GM10266 (cell line): Measurements from ENCODE around the gene FXYD3.
"Not testable (repeated sequence)": the region's sequence is repeated elsewhere in the genome, so short reads cannot be mapped to it uniquely, and the experiment has no call there.

Source experiments
- DNase-seq: peaks from one replicate; pipeline ENCODE4 v3.0.0; 2012; ENCODE audit errors: extremely low spot score
- CTCF ChIP-seq: IDR thresholded peaks from 2 replicates; pipeline ENCODE4 v1.5.1; 2012; ENCODE audit warnings: mild to moderate bottlenecking, low read depth; ENCODE audit not compliant: control insufficient read depth, insufficient read depth; ENCODE audit errors: missing control alignments

Gene FXYD3

GRCh38 chr19:35144600-35145436 is 29.2 kb downstream of the FXYD3 start:
- TF ChIP-seq CTCF: no peak
- no peak for DNase-seq

DNA sequence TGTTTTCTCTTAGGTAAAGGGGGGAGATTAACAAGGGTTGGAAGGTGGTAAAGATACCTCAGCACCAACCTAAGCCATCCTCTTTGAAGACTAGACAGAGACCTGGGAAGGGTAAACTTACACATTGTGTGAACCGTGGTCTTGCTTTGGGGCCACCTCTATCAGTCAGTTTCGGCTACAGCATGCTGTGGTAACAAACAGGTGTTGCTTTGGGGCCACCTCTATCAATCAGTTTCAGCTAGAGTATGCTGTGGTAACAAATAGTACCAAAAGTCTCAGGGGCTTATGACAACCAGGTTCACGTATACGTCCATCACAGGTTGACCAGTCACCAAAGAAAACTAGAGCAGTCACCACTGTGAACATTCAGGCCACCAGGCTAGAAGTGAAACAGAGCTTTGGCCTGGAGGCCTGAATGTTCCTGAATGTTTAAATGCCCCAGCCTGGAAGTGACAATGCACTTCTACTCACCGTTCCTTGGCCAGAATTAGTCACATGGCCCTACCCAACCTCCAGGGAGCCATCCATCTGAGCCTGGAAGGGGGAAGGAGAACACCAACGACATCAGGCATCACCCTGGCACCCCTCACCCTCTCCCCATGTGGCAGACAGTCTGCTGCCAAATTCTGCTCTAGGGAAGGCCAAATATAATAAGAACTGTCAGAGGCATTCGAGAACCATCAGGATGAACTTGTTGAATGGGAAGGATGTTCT is 31.3 kb downstream of the FXYD3 start:
- no peak for DNase-seq
- no peak for TF ChIP-seq CTCF

DNA sequence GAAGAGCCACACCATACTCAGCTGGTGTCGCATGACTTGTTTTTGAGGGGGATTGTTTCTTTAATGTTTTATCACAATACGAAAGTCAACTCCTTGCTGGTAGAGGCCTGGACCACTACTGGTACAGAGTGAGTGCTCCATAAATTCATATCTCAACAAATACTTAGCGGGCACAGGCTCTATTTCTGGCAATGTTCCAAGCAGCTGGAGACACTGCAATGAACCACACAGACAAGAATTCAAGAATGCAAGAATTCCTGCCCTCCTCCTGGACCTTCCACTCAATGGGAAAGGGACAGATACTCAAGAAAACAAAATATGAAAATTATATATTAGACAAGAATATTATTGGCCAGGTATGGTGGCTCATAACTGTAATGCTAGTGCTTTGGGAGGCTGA is 33.8 kb downstream of the FXYD3 start:
- DNase-seq: no peak
- no peak for TF ChIP-seq CTCF

- DNase-seq: no peak
- TF ChIP-seq CTCF: no peak
Measured at GRCh38 chr19:35150445-35150844, 34.8 kb downstream of the FXYD3 start.

GRCh38 chr19:35151273-35152065 is 35.8 kb downstream of the FXYD3 start:
- TF ChIP-seq CTCF: no peak
- no peak for DNase-seq

DNA sequence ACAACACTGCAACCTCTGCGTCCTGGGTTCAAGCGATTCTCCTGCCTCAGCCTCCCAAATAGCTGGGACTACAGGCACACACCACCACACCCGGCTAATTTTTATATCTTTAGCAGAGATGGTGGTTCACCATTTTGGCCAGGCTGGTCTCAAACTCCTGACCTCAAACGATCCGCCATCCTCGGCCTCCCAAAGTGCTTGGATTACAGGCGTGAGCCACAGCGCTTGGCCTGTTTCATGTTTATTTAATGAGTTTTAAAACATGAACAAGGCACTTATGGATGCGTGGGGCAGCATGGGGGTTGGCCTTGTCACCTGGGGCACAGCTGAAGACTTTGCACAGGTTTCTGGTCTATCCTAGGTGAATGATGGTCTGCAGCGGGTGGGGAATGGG is 37.5 kb downstream of the FXYD3 start:
- not testable (repeated sequence) for DNase-seq

GRCh38 chr19:35153701-35154524 is 38.3 kb downstream of the FXYD3 start:
- peak; percentile 55 for TF ChIP-seq CTCF
- peak; percentile 77 for DNase-seq
